Thoracic aorta (tissue), 2 donors: ENCODE measurements around the gene PPCS. TPM values are rescaled to one million over a fixed set of nuclear protein-coding genes. Genes with fewer than 3 reads are reported as not detected.
"Not testable (repeated sequence)": the region's sequence is repeated elsewhere in the genome, so short reads cannot be mapped to it uniquely, and the experiment has no call there.

ENCODE experiments used
- ATAC-seq: fragments of 150-250 bp; one replicate; pipeline ENCODE4 v1.8.0; 2017; ENCODE audit warnings: low read depth; ENCODE audit not compliant: insufficient number of reproducible peaks, low FRiP score
- DNase-seq: peaks from one replicate; pipeline ENCODE4 v3.0.0-alpha.2; 2020; ENCODE audit warnings: low spot score
- H3K27ac ChIP-seq, 2 donors: fragments of 200-600 bp; sonication (generic); 1 replicate in 1 of 2; 2 replicates in 1 of 2; pipeline ENCODE4 v1.5.1; 2016; ENCODE audit warnings: mild to moderate bottlenecking in 2 of 2, moderate library complexity in 2 of 2
- H3K27me3 ChIP-seq: fragments of 200-600 bp; sonication (generic); replicated peaks from 2 replicates; pipeline ENCODE4 v1.6.0; 2016; ENCODE audit warnings: mild to moderate bottlenecking; ENCODE audit not compliant: insufficient read depth
- H3K36me3 ChIP-seq: fragments of 200-600 bp; sonication (generic); one replicate; pipeline ENCODE4 v1.5.1; 2016
- H3K4me1 ChIP-seq, 2 donors: fragments of 200-600 bp; sonication (generic); 1 replicate in 1 of 2; 2 replicates in 1 of 2; pipeline versions ENCODE4 v1.5.1 to v1.6.0; 2016; ENCODE audit warnings: low read depth in 2 of 2, mild to moderate bottlenecking in 1 of 2; ENCODE audit not compliant: control insufficient read depth in 1 of 2
- H3K4me3 ChIP-seq: fragments of 200-600 bp; sonication (generic); 2 replicates; pipeline ENCODE4 v1.5.1; 2016; ENCODE audit warnings: mild to moderate bottlenecking
- H3K9me3 ChIP-seq: fragments of 200-600 bp; sonication (generic); 2 replicates; pipeline ENCODE4 v1.5.1; 2016
- CTCF ChIP-seq: fragments of 200-600 bp; sonication (generic); IDR thresholded peaks from one replicate; pipeline ENCODE4 v1.5.1; 2019; ENCODE audit warnings: antibody characterized with exemption
- total RNA-seq, 2 donors: library from RNA; depleted of rRNA; stranded (reverse); fragments of >200 nt; gene quantifications; one replicate each; pipeline versions ENCODE4 v1.1.0 to v1.2.3, GENCODE V29; 2016

Gene PPCS
- total RNA-seq, 2 donors from 2014 or later: 46.0 to 53.3 TPM

- TF ChIP-seq CTCF: no peak
- Histone ChIP-seq H3K36me3 (no peaks in the 10 kb centered on the region), H3K4me1 (no peaks in the 10 kb centered on the region)
Measured at GRCh38 chr1:42476605-42477004, 20.3 kb downstream of the PPCS start.

GRCh38 chr1:42477354-42477753 is 21.0 kb downstream of the PPCS start:
- H3K4me1 ChIP-seq, DNase-seq, H3K36me3 ChIP-seq, H3K9me3 ChIP-seq, H3K4me3 ChIP-seq, H3K27me3 ChIP-seq, ATAC-seq, H3K27ac ChIP-seq: not testable (repeated sequence)

More at GRCh38 chr1:42476605-42477004, 20.3 kb downstream of the PPCS start:
- no peak overlapping the region for H3K4me3 ChIP-seq
- no peaks in the 10 kb centered on the region for H3K27me3 ChIP-seq
- no peak overlapping the region for H3K27ac ChIP-seq
- ATAC-seq (no peak), DNase-seq (no peak)
- H3K9me3 ChIP-seq: no peaks in the 10 kb centered on the region

- TF ChIP-seq CTCF: no peak
Measured at GRCh38 chr1:42477775-42478174, 21.4 kb downstream of the PPCS start.

GRCh38 chr1:42479621-42480020 is 23.3 kb downstream of the PPCS start:
- TF ChIP-seq CTCF: no peak
- Histone ChIP-seq H3K9me3 (no peaks in the 10 kb centered on the region), H3K36me3 (no peaks in the 10 kb centered on the region), H3K27me3 (no peaks in the 10 kb centered on the region), H3K4me1 (no peaks in the 10 kb centered on the region), H3K27ac (no peak overlapping the region), H3K4me3 (no peak overlapping the region)
- no peak for DNase-seq
- ATAC-seq: no peak

More at GRCh38 chr1:42477775-42478174, 21.4 kb downstream of the PPCS start:
- no peak for ATAC-seq
- Histone ChIP-seq H3K9me3 (no peaks in the 10 kb centered on the region), H3K36me3 (no peaks in the 10 kb centered on the region), H3K4me1 (no peaks in the 10 kb centered on the region), H3K4me3 (no peak overlapping the region), H3K27ac (no peak overlapping the region), H3K27me3 (no peaks in the 10 kb centered on the region)
- no peak for DNase-seq

GRCh38 chr1:42480921-42481320 is 24.6 kb downstream of the PPCS start:
- ATAC-seq (no peak), DNase-seq (no peak)
- Histone ChIP-seq H3K4me3 (no peak overlapping the region), H3K27me3 (no peaks in the 10 kb centered on the region), H3K36me3 (no peaks in the 10 kb centered on the region), H3K27ac (no peak overlapping the region), H3K4me1 (no peaks in the 10 kb centered on the region), H3K9me3 (no peaks in the 10 kb centered on the region)
- TF ChIP-seq CTCF: no peak

- Histone ChIP-seq H3K9me3 (no peaks in the 10 kb centered on the region), H3K4me1 (no peaks in the 10 kb centered on the region), H3K4me3 (no peak overlapping the region), H3K36me3 (no peaks in the 10 kb centered on the region), H3K27ac (no peak overlapping the region), H3K27me3 (no peaks in the 10 kb centered on the region)
- ATAC-seq (no peak), DNase-seq (no peak)
- TF ChIP-seq CTCF: no peak
Measured at GRCh38 chr1:42482635-42483153, 26.4 kb downstream of the PPCS start.
